Stimulated activated naive CD8-positive, alpha-beta T cell treated with anti-CD3 and anti-CD28 coated beads, Interleukin-15, Interleukin-2, amounts not matched to agents 100 ng/mL and 50 ng/mL, for 24 hours (primary cell): ENCODE data around the gene PCDH10.
A peak's percentile ranks its signal among the peaks of the same experiment; 100 is the strongest.

Experiments used
- H3K27ac Mint-ChIP-seq: one replicate; pipeline ENCODE4 v1.8.0; 2021; ENCODE audit warnings: mild to moderate bottlenecking, mixed read lengths
- H3K27me3 Mint-ChIP-seq: one replicate; pipeline ENCODE4 v1.8.0; 2021; ENCODE audit warnings: mixed read lengths
- H3K36me3 Mint-ChIP-seq: one replicate; pipeline ENCODE4 v1.8.0; 2021; ENCODE audit warnings: low read depth, mixed read lengths
- H3K4me1 Mint-ChIP-seq: one replicate; pipeline ENCODE4 v1.8.0; 2021; ENCODE audit warnings: low read depth, mixed read lengths
- H3K4me3 Mint-ChIP-seq: one replicate; pipeline ENCODE4 v1.8.0; 2021; ENCODE audit warnings: mild to moderate bottlenecking, mixed read lengths
- H3K9me3 Mint-ChIP-seq: one replicate; pipeline ENCODE4 v1.8.0; 2021; ENCODE audit warnings: mixed read lengths

Gene PCDH10

DNA sequence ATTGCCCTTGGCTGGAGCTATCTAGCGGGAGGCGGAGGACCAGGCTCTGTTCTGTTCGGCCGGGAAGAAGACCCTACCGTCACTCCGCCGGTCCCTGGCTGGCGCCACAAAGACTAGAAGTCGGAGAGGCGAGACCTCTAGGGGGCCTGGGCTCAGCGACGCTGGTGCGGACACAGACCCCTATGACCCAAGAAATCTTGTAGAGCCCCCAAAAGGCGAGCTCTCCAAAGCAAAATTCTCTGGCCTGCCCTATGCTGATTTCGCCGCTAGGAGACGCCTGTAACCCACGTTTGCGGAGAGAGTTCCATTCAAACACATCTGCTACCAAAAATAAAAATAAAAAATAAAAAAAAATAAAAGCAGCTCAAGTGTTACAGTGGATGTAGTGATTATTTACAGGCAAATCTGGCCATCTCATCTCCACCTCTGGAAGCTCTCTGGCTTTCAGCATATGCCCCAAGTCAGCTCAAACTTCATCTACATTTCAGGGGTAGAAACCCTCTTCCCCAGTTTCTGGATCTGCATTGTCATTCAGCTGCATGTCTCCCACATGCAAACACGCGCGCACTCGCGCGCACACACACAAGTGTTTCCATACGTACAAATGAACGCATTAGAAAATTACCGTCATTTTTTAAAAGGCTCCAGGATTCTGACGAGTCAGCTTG, 2.4 kb upstream of the PCDH10 start:
- Mint-ChIP-seq H3K4me1 (peaks cover 23% of the 10 kb centered on the region), H3K27ac (no peak overlapping the region), H3K9me3 (no peaks in the 10 kb centered on the region), H3K27me3 (peaks cover 72% of the 10 kb centered on the region), H3K4me3 (no peak overlapping the region), H3K36me3 (peaks cover 7% of the 10 kb centered on the region)

DNA sequence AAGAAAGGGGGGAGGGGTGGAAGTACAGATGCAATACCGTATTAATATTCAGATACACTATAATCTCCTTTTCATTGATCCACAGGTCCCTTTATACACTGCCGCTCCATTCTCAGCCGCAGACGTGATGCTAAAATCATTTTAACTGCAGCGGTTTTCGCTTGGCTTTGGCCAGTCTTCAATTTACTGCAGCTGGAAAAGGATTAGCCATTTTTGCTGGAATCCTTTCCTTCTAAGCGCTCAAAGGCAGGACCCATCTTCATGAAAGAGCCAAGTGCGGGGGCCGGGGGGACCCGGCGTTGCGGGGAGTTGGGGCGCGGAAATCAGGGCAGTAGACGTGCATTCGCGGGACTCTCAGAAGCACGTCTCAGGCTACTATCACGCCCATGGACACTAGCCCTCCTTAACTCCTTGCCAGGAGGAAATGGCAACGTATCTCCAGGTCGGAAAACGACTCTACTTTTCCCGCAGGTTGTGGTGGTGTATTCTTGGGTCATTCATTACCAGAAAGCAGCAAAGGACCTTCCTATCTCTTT, 1.7 kb upstream of the PCDH10 start:
- no peak overlapping the region for H3K27ac Mint-ChIP-seq
- no peaks in the 10 kb centered on the region for H3K9me3 Mint-ChIP-seq
- H3K36me3 Mint-ChIP-seq: peaks cover 7% of the 10 kb centered on the region
- peaks cover 74% of the 10 kb centered on the region for H3K27me3 Mint-ChIP-seq
- no peak overlapping the region for H3K4me3 Mint-ChIP-seq
- peaks cover 24% of the 10 kb centered on the region for H3K4me1 Mint-ChIP-seq

DNA sequence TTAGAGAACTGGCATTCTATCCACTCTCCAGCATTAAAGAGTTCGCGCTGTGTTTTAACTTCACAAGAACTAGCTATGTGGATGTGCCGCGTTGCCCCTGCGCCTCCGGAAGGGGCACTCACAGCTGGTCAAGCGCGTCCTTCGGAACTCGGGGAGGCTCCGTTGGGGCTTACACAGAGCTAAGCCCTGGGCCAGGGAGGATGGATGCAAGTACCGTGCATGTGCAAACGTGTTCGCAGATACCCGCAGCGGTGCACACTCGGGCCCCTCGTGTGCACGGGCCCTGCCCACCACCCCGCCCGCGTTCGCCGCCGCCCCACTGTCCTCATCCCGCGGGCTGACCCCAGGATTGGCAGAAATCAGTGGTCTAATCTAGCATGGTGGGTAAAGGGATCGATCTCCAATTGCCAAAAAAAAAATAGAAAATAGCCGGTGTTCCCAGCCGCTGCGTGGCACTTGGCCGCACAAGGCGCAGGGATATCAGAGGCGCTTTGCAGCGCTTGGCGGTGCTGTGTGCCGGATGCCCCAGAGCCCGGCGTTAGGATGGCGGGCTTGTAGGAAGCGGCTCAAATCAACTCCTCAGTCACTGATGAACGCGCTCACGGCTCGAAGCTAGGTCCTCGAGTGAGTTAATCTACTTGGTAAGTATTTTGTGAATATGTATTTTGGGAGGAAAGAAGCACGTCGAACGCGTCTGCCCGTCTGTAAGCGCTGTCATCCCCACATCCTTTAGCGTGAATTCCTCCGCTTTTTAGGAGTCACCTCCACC, 989 bp upstream of the PCDH10 start:
- Mint-ChIP-seq H3K4me1 (peaks cover 31% of the 10 kb centered on the region), H3K27ac (no peak overlapping the region), H3K4me3 (peak overlapping the region; percentile 73)

DNA sequence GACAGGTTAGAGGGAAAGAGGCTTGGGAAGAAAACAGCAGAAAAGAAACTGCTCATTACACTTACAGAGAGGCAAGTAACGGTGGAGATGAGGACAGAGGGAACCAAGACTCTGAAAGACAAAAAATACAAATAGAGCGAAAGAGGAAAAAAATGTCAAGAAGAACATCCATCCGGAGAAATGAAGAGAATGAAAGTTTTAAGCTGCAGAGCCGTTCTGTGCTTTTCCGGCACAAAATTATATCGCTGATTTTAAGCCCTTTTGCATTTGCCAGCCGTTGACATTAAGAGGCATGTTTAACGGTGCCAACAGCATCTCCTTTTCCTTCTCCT, 236 bp downstream of the PCDH10 start:
- H3K27me3 Mint-ChIP-seq: peaks cover 87% of the 10 kb centered on the region

More for the DNA sequence above, 989 bp upstream of the PCDH10 start:
- Mint-ChIP-seq H3K27me3 (peaks cover 82% of the 10 kb centered on the region), H3K36me3 (peaks cover 7% of the 10 kb centered on the region), H3K9me3 (no peaks in the 10 kb centered on the region)

DNA sequence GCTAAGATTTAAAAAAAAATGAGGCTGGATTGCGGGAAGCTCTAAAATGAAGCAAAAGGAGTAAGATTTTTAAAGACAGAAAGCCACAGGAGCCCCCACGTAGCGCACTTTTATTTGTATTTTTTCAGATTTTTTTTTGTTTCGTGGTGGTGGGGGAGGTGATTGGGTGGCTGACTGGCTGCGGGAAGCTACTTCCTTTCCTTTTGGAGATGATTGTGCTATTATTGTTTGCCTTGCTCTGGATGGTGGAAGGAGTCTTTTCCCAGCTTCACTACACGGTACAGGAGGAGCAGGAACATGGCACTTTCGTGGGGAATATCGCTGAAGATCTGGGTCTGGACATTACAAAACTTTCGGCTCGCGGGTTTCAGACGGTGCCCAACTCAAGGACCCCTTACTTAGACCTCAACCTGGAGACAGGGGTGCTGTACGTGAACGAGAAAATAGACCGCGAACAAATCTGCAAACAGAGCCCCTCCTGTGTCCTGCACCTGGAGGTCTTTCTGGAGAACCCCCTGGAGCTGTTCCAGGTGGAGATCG, 908 bp downstream of the PCDH10 start:
- Mint-ChIP-seq H3K27ac (no peak overlapping the region), H3K36me3 (peaks cover 7% of the 10 kb centered on the region), H3K4me3 (peak overlapping the region; percentile 25), H3K4me1 (peaks cover 31% of the 10 kb centered on the region), H3K27me3 (peaks cover 87% of the 10 kb centered on the region), H3K9me3 (no peaks in the 10 kb centered on the region)

More for the DNA sequence above, 236 bp downstream of the PCDH10 start:
- peak overlapping the region; percentile 71 for H3K27ac Mint-ChIP-seq
- peaks cover 7% of the 10 kb centered on the region for H3K36me3 Mint-ChIP-seq
- peak overlapping the region; percentile 73 for H3K4me3 Mint-ChIP-seq
- peaks cover 31% of the 10 kb centered on the region for H3K4me1 Mint-ChIP-seq
- H3K9me3 Mint-ChIP-seq: no peaks in the 10 kb centered on the region

DNA sequence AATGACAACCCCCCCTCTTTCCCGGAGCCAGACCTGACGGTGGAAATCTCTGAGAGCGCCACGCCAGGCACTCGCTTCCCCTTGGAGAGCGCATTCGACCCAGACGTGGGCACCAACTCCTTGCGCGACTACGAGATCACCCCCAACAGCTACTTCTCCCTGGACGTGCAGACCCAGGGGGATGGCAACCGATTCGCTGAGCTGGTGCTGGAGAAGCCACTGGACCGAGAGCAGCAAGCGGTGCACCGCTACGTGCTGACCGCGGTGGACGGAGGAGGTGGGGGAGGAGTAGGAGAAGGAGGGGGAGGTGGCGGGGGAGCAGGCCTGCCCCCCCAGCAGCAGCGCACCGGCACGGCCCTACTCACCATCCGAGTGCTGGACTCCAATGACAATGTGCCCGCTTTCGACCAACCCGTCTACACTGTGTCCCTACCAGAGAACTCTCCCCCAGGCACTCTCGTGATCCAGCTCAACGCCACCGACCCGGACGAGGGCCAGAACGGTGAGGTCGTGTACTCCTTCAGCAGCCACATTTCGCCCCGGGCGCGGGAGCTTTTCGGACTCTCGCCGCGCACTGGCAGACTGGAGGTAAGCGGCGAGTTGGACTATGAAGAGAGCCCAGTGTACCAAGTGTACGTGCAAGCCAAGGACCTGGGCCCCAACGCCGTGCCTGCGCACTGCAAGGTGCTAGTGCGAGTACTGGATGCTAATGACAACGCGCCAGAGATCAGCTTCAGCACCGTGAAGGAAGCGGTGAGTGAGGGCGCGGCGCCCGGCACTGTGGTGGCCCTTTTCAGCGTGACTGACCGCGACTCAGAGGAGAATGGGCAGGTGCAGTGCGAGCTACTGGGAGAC, 1.6 kb downstream of the PCDH10 start:
- Mint-ChIP-seq H3K4me1 (peaks cover 31% of the 10 kb centered on the region), H3K4me3 (no peak overlapping the region), H3K36me3 (peaks cover 7% of the 10 kb centered on the region)

DNA sequence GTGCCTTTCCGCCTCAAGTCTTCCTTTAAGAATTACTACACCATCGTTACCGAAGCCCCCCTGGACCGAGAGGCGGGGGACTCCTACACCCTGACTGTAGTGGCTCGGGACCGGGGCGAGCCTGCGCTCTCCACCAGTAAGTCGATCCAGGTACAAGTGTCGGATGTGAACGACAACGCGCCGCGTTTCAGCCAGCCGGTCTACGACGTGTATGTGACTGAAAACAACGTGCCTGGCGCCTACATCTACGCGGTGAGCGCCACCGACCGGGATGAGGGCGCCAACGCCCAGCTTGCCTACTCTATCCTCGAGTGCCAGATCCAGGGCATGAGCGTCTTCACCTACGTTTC, 2.2 kb downstream of the PCDH10 start:
- H3K4me3 Mint-ChIP-seq: no peak overlapping the region
- H3K9me3 Mint-ChIP-seq: no peaks in the 10 kb centered on the region
- H3K27ac Mint-ChIP-seq: no peak overlapping the region
- peaks cover 7% of the 10 kb centered on the region for H3K36me3 Mint-ChIP-seq
- peaks cover 31% of the 10 kb centered on the region for H3K4me1 Mint-ChIP-seq
- H3K27me3 Mint-ChIP-seq: peaks cover 80% of the 10 kb centered on the region

More for the DNA sequence above, 1.6 kb downstream of the PCDH10 start:
- Mint-ChIP-seq H3K27ac (no peak overlapping the region), H3K27me3 (peaks cover 86% of the 10 kb centered on the region), H3K9me3 (no peaks in the 10 kb centered on the region)

DNA sequence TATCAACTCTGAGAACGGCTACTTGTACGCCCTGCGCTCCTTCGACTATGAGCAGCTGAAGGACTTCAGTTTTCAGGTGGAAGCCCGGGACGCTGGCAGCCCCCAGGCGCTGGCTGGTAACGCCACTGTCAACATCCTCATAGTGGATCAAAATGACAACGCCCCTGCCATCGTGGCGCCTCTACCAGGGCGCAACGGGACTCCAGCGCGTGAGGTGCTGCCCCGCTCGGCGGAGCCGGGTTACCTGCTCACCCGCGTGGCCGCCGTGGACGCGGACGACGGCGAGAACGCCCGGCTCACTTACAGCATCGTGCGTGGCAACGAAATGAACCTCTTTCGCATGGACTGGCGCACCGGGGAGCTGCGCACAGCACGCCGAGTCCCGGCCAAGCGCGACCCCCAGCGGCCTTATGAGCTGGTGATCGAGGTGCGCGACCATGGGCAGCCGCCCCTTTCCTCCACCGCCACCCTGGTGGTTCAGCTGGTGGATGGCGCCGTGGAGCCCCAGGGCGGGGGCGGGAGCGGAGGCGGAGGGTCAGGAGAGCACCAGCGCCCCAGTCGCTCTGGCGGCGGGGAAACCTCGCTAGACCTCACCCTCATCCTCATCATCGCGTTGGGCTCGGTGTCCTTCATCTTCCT, 2.7 kb downstream of the PCDH10 start:
- Mint-ChIP-seq H3K27me3 (peaks cover 79% of the 10 kb centered on the region), H3K36me3 (peaks cover 7% of the 10 kb centered on the region), H3K27ac (no peak overlapping the region), H3K9me3 (no peaks in the 10 kb centered on the region), H3K4me1 (peaks cover 31% of the 10 kb centered on the region), H3K4me3 (no peak overlapping the region)

DNA sequence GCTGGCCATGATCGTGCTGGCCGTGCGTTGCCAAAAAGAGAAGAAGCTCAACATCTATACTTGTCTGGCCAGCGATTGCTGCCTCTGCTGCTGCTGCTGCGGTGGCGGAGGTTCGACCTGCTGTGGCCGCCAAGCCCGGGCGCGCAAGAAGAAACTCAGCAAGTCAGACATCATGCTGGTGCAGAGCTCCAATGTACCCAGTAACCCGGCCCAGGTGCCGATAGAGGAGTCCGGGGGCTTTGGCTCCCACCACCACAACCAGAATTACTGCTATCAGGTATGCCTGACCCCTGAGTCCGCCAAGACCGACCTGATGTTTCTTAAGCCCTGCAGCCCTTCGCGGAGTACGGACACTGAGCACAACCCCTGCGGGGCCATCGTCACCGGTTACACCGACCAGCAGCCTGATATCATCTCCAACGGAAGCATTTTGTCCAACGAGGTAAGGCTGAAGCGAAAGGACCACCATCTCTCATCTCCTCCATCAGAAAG, 3.3 kb downstream of the PCDH10 start:
- peaks cover 7% of the 10 kb centered on the region for H3K36me3 Mint-ChIP-seq
- H3K27me3 Mint-ChIP-seq: peaks cover 73% of the 10 kb centered on the region
- H3K4me1 Mint-ChIP-seq: peaks cover 31% of the 10 kb centered on the region
- H3K27ac Mint-ChIP-seq: peak overlapping the region; percentile 45
- no peaks in the 10 kb centered on the region for H3K9me3 Mint-ChIP-seq
- H3K4me3 Mint-ChIP-seq: no peak overlapping the region

DNA sequence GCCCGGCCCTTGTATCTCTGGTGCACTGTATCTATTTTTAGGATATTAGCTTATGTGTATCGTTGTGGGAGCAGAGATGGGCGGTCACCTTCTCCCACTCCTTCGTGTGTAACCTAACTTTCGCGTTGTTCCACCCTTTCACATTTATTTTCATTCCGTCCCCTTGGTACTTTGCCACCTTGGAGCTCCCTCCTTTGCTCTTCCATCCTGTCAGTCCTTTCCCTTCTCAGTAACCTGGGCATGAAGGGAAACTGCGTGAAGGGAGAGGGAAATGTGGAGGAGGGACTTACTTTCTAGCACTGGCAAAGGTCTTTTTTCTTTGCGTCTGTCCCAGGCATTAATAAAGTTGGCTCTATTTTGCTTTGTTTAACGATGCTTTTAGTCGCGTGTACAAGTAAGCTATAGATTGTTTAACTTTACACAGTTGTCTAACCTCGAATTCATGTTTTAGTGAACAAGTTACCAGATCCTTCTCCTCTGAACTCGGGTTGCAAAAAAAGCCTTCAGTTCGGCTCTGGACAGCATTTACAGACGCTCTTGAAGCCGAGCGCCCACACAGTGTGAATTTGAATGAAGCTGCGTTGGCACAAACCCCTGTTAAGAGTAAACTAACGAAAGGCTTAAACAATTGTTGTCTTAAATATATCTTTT, 3.9 kb downstream of the PCDH10 start:
- H3K27me3 Mint-ChIP-seq: peaks cover 69% of the 10 kb centered on the region
- no peaks in the 10 kb centered on the region for H3K9me3 Mint-ChIP-seq
- peak overlapping the region; percentile 45 for H3K27ac Mint-ChIP-seq
- peaks cover 7% of the 10 kb centered on the region for H3K36me3 Mint-ChIP-seq
- H3K4me1 Mint-ChIP-seq: peaks cover 31% of the 10 kb centered on the region
- no peak overlapping the region for H3K4me3 Mint-ChIP-seq

DNA sequence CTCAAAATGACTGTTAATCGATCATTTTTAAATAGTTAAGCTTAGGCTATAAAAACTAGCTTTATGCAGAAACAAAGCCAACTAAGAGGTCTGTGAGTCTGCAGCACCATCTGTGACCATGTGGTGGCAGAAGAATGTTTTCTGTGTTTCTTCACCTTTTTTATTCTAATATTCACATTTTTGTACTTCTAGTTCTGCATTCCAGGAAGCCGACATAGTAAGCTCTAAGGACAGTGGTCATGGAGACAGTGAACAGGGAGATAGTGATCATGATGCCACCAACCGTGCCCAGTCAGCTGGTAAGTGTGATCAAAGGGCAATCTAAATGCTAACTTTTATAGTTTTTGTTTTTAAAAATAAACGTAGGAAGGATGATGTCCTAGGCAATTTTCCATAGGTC, 5.6 kb downstream of the PCDH10 start:
- H3K27me3 Mint-ChIP-seq: peaks cover 52% of the 10 kb centered on the region
- H3K4me3 Mint-ChIP-seq: no peak overlapping the region
- H3K9me3 Mint-ChIP-seq: no peaks in the 10 kb centered on the region
- H3K27ac Mint-ChIP-seq: no peak overlapping the region
- H3K36me3 Mint-ChIP-seq: no peaks in the 10 kb centered on the region
- H3K4me1 Mint-ChIP-seq: peaks cover 17% of the 10 kb centered on the region

DNA sequence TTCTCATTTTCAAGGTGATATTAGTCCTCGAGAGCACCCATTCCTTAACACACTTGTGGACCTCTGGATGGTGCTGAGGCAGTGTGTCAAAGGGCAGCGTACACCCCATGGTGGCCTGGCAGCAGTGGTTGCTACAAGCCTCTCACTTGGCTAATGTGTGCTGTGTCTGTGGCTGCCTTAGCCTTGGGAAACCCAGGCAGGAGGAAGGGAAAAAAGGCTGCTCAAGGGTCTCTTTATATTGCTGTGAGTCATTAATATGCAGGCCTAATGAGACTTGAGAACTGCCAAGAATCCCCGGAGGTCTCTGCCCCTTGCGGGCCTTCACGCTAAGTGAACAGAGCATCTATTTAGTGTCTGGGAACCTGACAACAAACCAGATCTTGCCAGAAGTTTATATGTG, 7.0 kb downstream of the PCDH10 start:
- H3K36me3 Mint-ChIP-seq: no peaks in the 10 kb centered on the region
- no peak overlapping the region for H3K4me3 Mint-ChIP-seq
- peaks cover 8% of the 10 kb centered on the region for H3K4me1 Mint-ChIP-seq
- H3K27me3 Mint-ChIP-seq: peaks cover 38% of the 10 kb centered on the region
- no peaks in the 10 kb centered on the region for H3K9me3 Mint-ChIP-seq
- no peak overlapping the region for H3K27ac Mint-ChIP-seq

DNA sequence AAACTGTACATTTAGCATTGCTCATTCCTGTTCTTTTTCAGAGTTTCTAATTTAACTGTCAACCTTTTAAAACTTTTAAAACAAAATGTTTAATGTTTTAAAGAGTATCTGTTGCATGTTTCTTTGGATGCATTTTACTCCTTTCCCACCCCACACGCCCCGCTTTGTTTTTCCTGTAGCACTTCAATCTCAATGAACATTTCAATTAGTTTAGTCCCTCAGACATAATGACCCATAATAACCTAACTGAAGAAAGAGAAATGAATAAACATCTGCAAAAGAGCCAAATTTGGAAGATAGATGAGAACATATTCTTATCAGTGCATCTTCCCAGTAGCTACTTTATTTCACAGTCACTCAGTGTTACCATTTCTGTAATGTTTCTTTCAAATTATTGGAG, 7.5 kb downstream of the PCDH10 start:
- Mint-ChIP-seq H3K36me3 (no peaks in the 10 kb centered on the region), H3K4me1 (peaks cover 8% of the 10 kb centered on the region), H3K27ac (no peak overlapping the region), H3K9me3 (no peaks in the 10 kb centered on the region), H3K27me3 (peaks cover 33% of the 10 kb centered on the region), H3K4me3 (no peak overlapping the region)
